ENCODE measurements around the gene ASB9. TPM values are rescaled to one million over a fixed set of nuclear protein-coding genes. Genes with fewer than 3 reads are reported as not detected.
"Not testable (repeated sequence)": the region's sequence is repeated elsewhere in the genome, so short reads cannot be mapped to it uniquely, and the experiment has no call there.

ASB9 gene
- total RNA-seq, 1 donor from 2014 or later = 0.33 TPM

GRCh38 chrX:15221321-15221720 is 48.6 kb downstream of the ASB9 start:
- H3K9me3 Mint-ChIP-seq = peaks cover 6% of the 10 kb centered on the region
- H3K4me1 Mint-ChIP-seq = no peaks in the 10 kb centered on the region
- no peaks in the 10 kb centered on the region for H3K36me3 Mint-ChIP-seq (ENCODE audit: low read depth)
- peaks cover 2% of the 10 kb centered on the region for H3K27me3 Mint-ChIP-seq
- H3K27ac Mint-ChIP-seq = no peak overlapping the region
- DNase-seq = no peak
- no peak overlapping the region for H3K4me3 Mint-ChIP-seq
- intact Hi-C loops (cut with micrococcal nuclease) = no loop called here

GRCh38 chrX:15217161-15217560 is 52.7 kb downstream of the ASB9 start:
- H3K27ac Mint-ChIP-seq = no peak overlapping the region
- H3K9me3 Mint-ChIP-seq = peaks cover 6% of the 10 kb centered on the region
- H3K36me3 Mint-ChIP-seq (ENCODE audit: low read depth) = no peaks in the 10 kb centered on the region
- intact Hi-C loops (cut with micrococcal nuclease) = no loop called here
- H3K4me1 Mint-ChIP-seq = no peaks in the 10 kb centered on the region
- H3K4me3 Mint-ChIP-seq = no peak overlapping the region
- DNase-seq = no peak
- peaks cover 10% of the 10 kb centered on the region for H3K27me3 Mint-ChIP-seq

- Mint-ChIP-seq H3K36me3 (ENCODE audit: low read depth) (no peaks in the 10 kb centered on the region), H3K9me3 (peaks cover 6% of the 10 kb centered on the region), H3K4me1 (no peaks in the 10 kb centered on the region), H3K27ac (no peak overlapping the region), H3K4me3 (no peak overlapping the region), H3K27me3 (peaks cover 10% of the 10 kb centered on the region)
- intact Hi-C loops (cut with micrococcal nuclease) = no loop called here
- no peak for DNase-seq
Observed at GRCh38 chrX:15216280-15216679, 53.6 kb downstream of the ASB9 start.

- no peak overlapping the region for H3K4me3 Mint-ChIP-seq
- H3K9me3 Mint-ChIP-seq = peaks cover under 1% of the 10 kb centered on the region
- DNase-seq = no peak
- H3K4me1 Mint-ChIP-seq = no peaks in the 10 kb centered on the region
- no peak overlapping the region for H3K27ac Mint-ChIP-seq
- no peaks in the 10 kb centered on the region for H3K36me3 Mint-ChIP-seq (ENCODE audit: low read depth)
- H3K27me3 Mint-ChIP-seq = peaks cover 8% of the 10 kb centered on the region
- intact Hi-C loops (cut with micrococcal nuclease) = no loop called here
Observed at GRCh38 chrX:15215366-15215765, 54.5 kb downstream of the ASB9 start.

- no peaks in the 10 kb centered on the region for H3K4me1 Mint-ChIP-seq
- no peak for DNase-seq
Observed at GRCh38 chrX:15214588-15214987, 55.3 kb downstream of the ASB9 start.

GRCh38 chrX:15209096-15209495 is 60.8 kb downstream of the ASB9 start:
- intact Hi-C loops (cut with micrococcal nuclease) = no loop called here
- Mint-ChIP-seq H3K9me3 (peaks cover 7% of the 10 kb centered on the region), H3K4me3 (no peak overlapping the region), H3K27ac (no peak overlapping the region), H3K4me1 (peaks cover 11% of the 10 kb centered on the region), H3K36me3 (ENCODE audit: low read depth) (peaks cover 3% of the 10 kb centered on the region), H3K27me3 (peaks cover 6% of the 10 kb centered on the region)
- DNase-seq = no peak

More at GRCh38 chrX:15214588-15214987, 55.3 kb downstream of the ASB9 start:
- peaks cover 9% of the 10 kb centered on the region for H3K27me3 Mint-ChIP-seq
- H3K36me3 Mint-ChIP-seq (ENCODE audit: low read depth) = no peaks in the 10 kb centered on the region
- intact Hi-C loops (cut with micrococcal nuclease) = no loop called here
- H3K9me3 Mint-ChIP-seq = no peaks in the 10 kb centered on the region
- H3K27ac Mint-ChIP-seq = no peak overlapping the region
- H3K4me3 Mint-ChIP-seq = no peak overlapping the region

GRCh38 chrX:15207994-15208393 is 61.9 kb downstream of the ASB9 start:
- H3K36me3 Mint-ChIP-seq (ENCODE audit: low read depth) = peaks cover 3% of the 10 kb centered on the region
- peaks cover 16% of the 10 kb centered on the region for H3K4me1 Mint-ChIP-seq
- no peak overlapping the region for H3K27ac Mint-ChIP-seq
- H3K27me3 Mint-ChIP-seq = peaks cover 6% of the 10 kb centered on the region
- peaks cover 7% of the 10 kb centered on the region for H3K9me3 Mint-ChIP-seq
- no peak for DNase-seq
- intact Hi-C loops (cut with micrococcal nuclease) = no loop called here
- H3K4me3 Mint-ChIP-seq = no peak overlapping the region

- Mint-ChIP-seq H3K9me3 (peaks cover 7% of the 10 kb centered on the region), H3K36me3 (ENCODE audit: low read depth) (peaks cover 3% of the 10 kb centered on the region), H3K4me3 (no peak overlapping the region), H3K27me3 (peaks cover 3% of the 10 kb centered on the region), H3K4me1 (peaks cover 20% of the 10 kb centered on the region), H3K27ac (no peak overlapping the region)
- DNase-seq = no peak
- intact Hi-C loops (cut with micrococcal nuclease) = no loop called here
Observed at GRCh38 chrX:15207384-15207783, 62.5 kb downstream of the ASB9 start.

- Mint-ChIP-seq H3K36me3 (ENCODE audit: low read depth) (peaks cover 3% of the 10 kb centered on the region), H3K4me1 (peaks cover 26% of the 10 kb centered on the region), H3K27ac (no peak overlapping the region), H3K4me3 (no peak overlapping the region), H3K9me3 (peaks cover 7% of the 10 kb centered on the region), H3K27me3 (peaks cover 6% of the 10 kb centered on the region)
- DNase-seq = no peak
- intact Hi-C loops (cut with micrococcal nuclease) = no loop called here
Observed at GRCh38 chrX:15206306-15206705, 63.6 kb downstream of the ASB9 start.

- Mint-ChIP-seq H3K4me1 (peaks cover 28% of the 10 kb centered on the region), H3K27ac (peak overlapping the region; percentile 72), H3K9me3 (peaks cover 7% of the 10 kb centered on the region), H3K4me3 (peak overlapping the region; percentile 50), H3K36me3 (ENCODE audit: low read depth) (peaks cover 3% of the 10 kb centered on the region), H3K27me3 (peaks cover 5% of the 10 kb centered on the region)
- DNase-seq = peak; percentile 56
- intact Hi-C loops (cut with micrococcal nuclease) = loop anchor here (1.0 to 5.0 kb wide), 5 partner anchors 45 to 1827 kb away; no protein-coding TSS in a partner anchor
Observed at GRCh38 chrX:15204130-15204751, 65.6 kb downstream of the ASB9 start.

- Mint-ChIP-seq H3K27me3 (peaks cover 5% of the 10 kb centered on the region), H3K9me3 (peaks cover 7% of the 10 kb centered on the region), H3K36me3 (ENCODE audit: low read depth) (peaks cover 3% of the 10 kb centered on the region), H3K4me1 (peaks cover 32% of the 10 kb centered on the region), H3K4me3 (peak overlapping the region; percentile 45), H3K27ac (no peak overlapping the region)
- peak; percentile 51 for DNase-seq
- intact Hi-C loops (cut with micrococcal nuclease) = loop anchor here (1.0 to 5.0 kb wide), 8 partner anchors 39 to 1826 kb away; no protein-coding TSS in a partner anchor
Observed at GRCh38 chrX:15203694-15204093, 66.2 kb downstream of the ASB9 start.

GRCh38 chrX:15202454-15203177 is 67.3 kb downstream of the ASB9 start:
- Mint-ChIP-seq H3K4me1 (peaks cover 32% of the 10 kb centered on the region), H3K9me3 (peaks cover 7% of the 10 kb centered on the region), H3K4me3 (no peak overlapping the region), H3K27ac (no peak overlapping the region), H3K36me3 (ENCODE audit: low read depth) (peaks cover 3% of the 10 kb centered on the region), H3K27me3 (peaks cover 5% of the 10 kb centered on the region)
- peak; percentile 56 for DNase-seq
- intact Hi-C loops (cut with micrococcal nuclease) = loop anchor here (2.0 to 5.0 kb wide), 6 partner anchors 40 to 1825 kb away; no protein-coding TSS in a partner anchor

GRCh38 chrX:15200871-15201270 is 69.0 kb downstream of the ASB9 start:
- peaks cover 3% of the 10 kb centered on the region for H3K27me3 Mint-ChIP-seq
- H3K4me3 Mint-ChIP-seq = no peak overlapping the region
- H3K36me3 Mint-ChIP-seq (ENCODE audit: low read depth) = peaks cover 3% of the 10 kb centered on the region
- no peak for DNase-seq
- intact Hi-C loops (cut with micrococcal nuclease) = loop anchor here (5.0 kb wide), 3 partner anchors 169 to 1824 kb away; no protein-coding TSS in a partner anchor
- no peak overlapping the region for H3K27ac Mint-ChIP-seq
- H3K4me1 Mint-ChIP-seq = peaks cover 27% of the 10 kb centered on the region
- H3K9me3 Mint-ChIP-seq = peaks cover 7% of the 10 kb centered on the region

GRCh38 chrX:15198608-15199202 is 71.2 kb downstream of the ASB9 start:
- H3K27ac Mint-ChIP-seq; H3K9me3 Mint-ChIP-seq; intact Hi-C loops (cut with micrococcal nuclease); DNase-seq; H3K4me3 Mint-ChIP-seq; H3K36me3 Mint-ChIP-seq (ENCODE audit: low read depth): not testable (repeated sequence)
- Mint-ChIP-seq H3K27me3 (peaks cover 18% of the 10 kb centered on the region), H3K4me1 (peaks cover 20% of the 10 kb centered on the region)
